ENCODE data around the gene CMAS.

DNA sequence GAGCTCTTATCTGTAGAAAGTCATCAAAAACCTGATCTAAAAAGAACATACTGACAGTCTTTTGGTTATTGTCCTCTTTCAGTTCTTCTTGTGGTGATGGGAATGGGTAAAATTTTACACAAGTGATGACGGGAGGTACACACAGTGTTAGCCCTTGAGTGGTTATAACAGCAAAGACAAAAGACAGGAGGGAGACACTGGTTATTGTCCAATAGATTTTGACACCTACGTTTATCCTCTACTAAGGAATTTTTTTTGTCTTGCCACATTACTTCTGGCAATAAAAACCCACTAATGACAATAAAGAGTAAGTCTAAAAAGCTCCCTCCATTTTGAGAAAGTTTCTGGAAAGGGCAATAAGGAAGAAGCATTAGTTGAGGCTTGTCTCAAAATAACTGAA, 47.7 kb upstream of the CMAS start:
- TF ChIP-seq POLR2AphosphoS5 (IDR thresholded peaks at IDR 0.05; ENCODE audit: low read depth, low read length) = no peak
- TF ChIP-seq, protein P1, sequence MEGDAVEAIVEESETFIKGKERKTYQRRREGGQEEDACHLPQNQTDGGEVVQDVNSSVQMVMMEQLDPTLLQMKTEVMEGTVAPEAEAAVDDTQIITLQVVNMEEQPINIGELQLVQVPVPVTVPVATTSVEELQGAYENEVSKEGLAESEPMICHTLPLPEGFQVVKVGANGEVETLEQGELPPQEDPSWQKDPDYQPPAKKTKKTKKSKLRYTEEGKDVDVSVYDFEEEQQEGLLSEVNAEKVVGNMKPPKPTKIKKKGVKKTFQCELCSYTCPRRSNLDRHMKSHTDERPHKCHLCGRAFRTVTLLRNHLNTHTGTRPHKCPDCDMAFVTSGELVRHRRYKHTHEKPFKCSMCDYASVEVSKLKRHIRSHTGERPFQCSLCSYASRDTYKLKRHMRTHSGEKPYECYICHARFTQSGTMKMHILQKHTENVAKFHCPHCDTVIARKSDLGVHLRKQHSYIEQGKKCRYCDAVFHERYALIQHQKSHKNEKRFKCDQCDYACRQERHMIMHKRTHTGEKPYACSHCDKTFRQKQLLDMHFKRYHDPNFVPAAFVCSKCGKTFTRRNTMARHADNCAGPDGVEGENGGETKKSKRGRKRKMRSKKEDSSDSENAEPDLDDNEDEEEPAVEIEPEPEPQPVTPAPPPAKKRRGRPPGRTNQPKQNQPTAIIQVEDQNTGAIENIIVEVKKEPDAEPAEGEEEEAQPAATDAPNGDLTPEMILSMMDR (IDR thresholded peaks at IDR 0.05) = no peak
- TF ChIP-seq, protein P2, sequence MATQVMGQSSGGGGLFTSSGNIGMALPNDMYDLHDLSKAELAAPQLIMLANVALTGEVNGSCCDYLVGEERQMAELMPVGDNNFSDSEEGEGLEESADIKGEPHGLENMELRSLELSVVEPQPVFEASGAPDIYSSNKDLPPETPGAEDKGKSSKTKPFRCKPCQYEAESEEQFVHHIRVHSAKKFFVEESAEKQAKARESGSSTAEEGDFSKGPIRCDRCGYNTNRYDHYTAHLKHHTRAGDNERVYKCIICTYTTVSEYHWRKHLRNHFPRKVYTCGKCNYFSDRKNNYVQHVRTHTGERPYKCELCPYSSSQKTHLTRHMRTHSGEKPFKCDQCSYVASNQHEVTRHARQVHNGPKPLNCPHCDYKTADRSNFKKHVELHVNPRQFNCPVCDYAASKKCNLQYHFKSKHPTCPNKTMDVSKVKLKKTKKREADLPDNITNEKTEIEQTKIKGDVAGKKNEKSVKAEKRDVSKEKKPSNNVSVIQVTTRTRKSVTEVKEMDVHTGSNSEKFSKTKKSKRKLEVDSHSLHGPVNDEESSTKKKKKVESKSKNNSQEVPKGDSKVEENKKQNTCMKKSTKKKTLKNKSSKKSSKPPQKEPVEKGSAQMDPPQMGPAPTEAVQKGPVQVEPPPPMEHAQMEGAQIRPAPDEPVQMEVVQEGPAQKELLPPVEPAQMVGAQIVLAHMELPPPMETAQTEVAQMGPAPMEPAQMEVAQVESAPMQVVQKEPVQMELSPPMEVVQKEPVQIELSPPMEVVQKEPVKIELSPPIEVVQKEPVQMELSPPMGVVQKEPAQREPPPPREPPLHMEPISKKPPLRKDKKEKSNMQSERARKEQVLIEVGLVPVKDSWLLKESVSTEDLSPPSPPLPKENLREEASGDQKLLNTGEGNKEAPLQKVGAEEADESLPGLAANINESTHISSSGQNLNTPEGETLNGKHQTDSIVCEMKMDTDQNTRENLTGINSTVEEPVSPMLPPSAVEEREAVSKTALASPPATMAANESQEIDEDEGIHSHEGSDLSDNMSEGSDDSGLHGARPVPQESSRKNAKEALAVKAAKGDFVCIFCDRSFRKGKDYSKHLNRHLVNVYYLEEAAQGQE (IDR thresholded peaks at IDR 0.05; ENCODE audit: insufficient read depth in 1 of 2, low read depth in 2 of 2, low read length in 1 of 2) = no peak
- no peak for TF ChIP-seq SIN3A (IDR thresholded peaks at IDR 0.05; ENCODE audit: borderline replicate concordance, insufficient read depth, low read depth, low read length)
- TF ChIP-seq TCF7L2 (IDR thresholded peaks at IDR 0.05; ENCODE audit: low read depth, low read length) = no peak

All from Panc1 (cell line).